ENCODE data around the gene NCAPD2.

GRCh38 chr12:6570264-6570887 lies 76.5 kb downstream of the NCAPD2 start:
- TF ChIP-seq CTCF (IDR thresholded peaks at IDR 0.05) = peak; percentile 71
- no peak for TF ChIP-seq EZH2 (IDR thresholded peaks at IDR 0.05)
- TF ChIP-seq EZH2phosphoT487 (IDR thresholded peaks at IDR 0.05) = no peak

Data from neural progenitor cell (in vitro differentiated cells).